ENCODE data around the gene ZNF691. TPM values are rescaled to one million over a fixed set of nuclear protein-coding genes. Genes with fewer than 3 reads are reported as not detected.
"Not testable (repeated sequence)": the region's sequence is repeated elsewhere in the genome, so short reads cannot be mapped to it uniquely, and the experiment has no call there.

The ZNF691 gene
- total and polyA plus RNA-seq, 8 donors: 9.9 to 22.2 (median 17.8) TPM

DNA sequence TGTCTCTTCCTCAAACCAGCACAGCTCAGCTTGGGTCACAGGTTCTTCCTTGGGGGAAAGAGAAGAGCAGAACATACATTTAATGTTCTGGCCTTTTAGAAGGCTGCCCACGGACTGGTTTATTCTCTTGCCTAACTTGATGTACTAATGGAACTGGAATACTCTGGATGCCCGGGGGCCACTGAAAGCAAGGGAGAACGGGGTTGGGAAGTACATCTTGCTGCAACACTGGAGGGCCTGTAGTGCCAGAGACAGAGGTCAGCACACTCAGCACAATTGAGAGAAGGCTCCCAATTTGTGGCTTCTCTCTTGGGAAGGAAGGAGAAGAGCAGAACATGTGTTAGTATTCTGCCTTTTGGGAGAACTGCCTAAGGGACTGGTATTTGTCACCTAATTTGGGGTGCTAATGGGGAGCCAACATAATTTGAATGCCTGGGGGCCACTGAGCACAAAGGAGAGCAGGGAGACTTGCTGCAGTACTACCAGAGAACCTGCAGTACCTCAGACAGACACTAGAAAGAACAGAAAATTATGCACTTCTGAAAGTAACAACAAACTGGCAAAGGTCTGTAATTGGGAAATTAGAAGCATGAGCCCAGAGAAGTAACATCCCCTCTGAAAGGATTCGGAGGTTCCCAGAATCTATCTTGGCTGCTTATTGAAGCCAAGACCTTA is 14.1 kb downstream of the ZNF691 start:
- ATAC-seq (no peak), DNase-seq (no peak)
- H3K36me3 ChIP-seq: no peaks in the 10 kb centered on the region
- TF ChIP-seq, protein P1, sequence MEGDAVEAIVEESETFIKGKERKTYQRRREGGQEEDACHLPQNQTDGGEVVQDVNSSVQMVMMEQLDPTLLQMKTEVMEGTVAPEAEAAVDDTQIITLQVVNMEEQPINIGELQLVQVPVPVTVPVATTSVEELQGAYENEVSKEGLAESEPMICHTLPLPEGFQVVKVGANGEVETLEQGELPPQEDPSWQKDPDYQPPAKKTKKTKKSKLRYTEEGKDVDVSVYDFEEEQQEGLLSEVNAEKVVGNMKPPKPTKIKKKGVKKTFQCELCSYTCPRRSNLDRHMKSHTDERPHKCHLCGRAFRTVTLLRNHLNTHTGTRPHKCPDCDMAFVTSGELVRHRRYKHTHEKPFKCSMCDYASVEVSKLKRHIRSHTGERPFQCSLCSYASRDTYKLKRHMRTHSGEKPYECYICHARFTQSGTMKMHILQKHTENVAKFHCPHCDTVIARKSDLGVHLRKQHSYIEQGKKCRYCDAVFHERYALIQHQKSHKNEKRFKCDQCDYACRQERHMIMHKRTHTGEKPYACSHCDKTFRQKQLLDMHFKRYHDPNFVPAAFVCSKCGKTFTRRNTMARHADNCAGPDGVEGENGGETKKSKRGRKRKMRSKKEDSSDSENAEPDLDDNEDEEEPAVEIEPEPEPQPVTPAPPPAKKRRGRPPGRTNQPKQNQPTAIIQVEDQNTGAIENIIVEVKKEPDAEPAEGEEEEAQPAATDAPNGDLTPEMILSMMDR (IDR thresholded peaks at IDR 0.05): no peak
- no peak overlapping the region for H3K27ac ChIP-seq
- H3K4me3 ChIP-seq: no peak overlapping the region
- peaks cover 0 to 9% of the 10 kb centered on the region in 2 donors for H3K9me3 ChIP-seq
- peaks cover 0 to 10% of the 10 kb centered on the region in 2 donors for H3K27me3 ChIP-seq
- intact Hi-C loops (cut with DNase I): no loop called here
- H3K4me1 ChIP-seq: no peaks in the 10 kb centered on the region

DNA sequence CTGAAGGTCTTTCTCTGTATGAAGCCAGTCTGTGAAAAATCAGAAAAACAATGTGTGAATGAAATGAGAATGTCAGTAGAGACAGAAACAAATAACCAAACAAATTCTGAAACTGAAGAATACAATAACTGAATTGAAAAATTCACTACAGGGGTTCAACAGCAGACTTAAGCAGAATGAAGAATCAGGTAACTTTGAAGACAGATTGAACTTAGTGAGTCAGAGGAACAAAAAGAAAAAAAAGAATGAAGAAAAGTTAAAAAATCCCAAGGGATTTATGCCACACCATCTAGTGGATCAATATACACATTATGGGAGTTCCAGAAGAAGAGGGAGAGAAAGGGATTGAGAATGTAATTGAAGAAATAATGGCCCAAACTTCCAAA is 14.6 kb downstream of the ZNF691 start:
- TF ChIP-seq, protein P1 (IDR thresholded peaks at IDR 0.05): no peak
- intact Hi-C loops (cut with DNase I): no loop called here

DNA sequence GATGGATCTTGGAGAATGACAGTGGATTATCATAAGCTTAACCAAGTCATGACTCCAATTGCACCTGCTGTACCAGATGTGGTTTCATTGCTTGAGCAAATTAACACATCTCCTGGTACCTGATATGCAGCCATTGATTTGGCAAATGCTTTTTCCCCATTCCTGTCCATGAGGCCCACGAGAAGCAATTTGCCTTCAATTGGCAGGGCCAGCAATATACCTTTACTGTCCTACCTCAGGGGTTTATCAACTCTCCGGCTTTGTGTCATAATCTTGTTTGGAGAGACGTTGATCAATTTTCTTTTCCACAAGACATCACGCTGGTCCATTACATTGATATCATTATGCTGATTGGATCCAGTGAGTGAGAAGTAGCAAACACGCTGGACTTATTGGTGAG is 20.1 kb downstream of the ZNF691 start:
- ATAC-seq: no peak
- Histone ChIP-seq H3K4me1 (no peaks in the 10 kb centered on the region), H3K27ac (no peak overlapping the region), H3K36me3 (no peaks in the 10 kb centered on the region), H3K4me3 (no peak overlapping the region), H3K27me3 (no peaks in the 10 kb centered on the region), H3K9me3 (no peaks in the 10 kb centered on the region)
- TF ChIP-seq, protein P1 (IDR thresholded peaks at IDR 0.05): no peak
- intact Hi-C loops (cut with DNase I): no loop called here
- no peak for DNase-seq

More for the DNA sequence above, 14.6 kb downstream of the ZNF691 start:
- Histone ChIP-seq H3K4me3 (no peak overlapping the region), H3K27me3 (peaks cover 0 to 10% of the 10 kb centered on the region in 2 donors), H3K27ac (no peak overlapping the region), H3K36me3 (no peaks in the 10 kb centered on the region), H3K9me3 (peaks cover 0 to 9% of the 10 kb centered on the region in 2 donors), H3K4me1 (no peaks in the 10 kb centered on the region)
- DNase-seq: no peak
- no peak for ATAC-seq

DNA sequence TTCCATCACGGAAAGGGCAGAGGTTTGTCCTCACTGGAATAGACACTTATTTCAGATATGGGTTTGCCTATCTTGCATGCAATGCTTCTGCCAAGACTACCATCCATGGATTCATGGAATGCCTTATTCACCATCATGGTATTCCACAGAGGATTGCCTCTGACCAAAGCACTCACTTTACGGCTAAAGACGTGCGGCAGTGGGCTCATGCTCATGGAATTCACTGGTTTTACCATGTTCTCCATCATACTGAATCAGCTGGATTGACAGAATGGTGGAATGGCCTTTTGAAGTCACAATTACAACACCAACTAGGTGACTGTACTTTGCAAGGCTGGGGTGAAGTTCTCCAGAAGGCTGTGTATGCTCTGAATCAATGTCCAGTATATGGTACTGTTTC is 22.1 kb downstream of the ZNF691 start:
- not testable (repeated sequence) for ATAC-seq

DNA sequence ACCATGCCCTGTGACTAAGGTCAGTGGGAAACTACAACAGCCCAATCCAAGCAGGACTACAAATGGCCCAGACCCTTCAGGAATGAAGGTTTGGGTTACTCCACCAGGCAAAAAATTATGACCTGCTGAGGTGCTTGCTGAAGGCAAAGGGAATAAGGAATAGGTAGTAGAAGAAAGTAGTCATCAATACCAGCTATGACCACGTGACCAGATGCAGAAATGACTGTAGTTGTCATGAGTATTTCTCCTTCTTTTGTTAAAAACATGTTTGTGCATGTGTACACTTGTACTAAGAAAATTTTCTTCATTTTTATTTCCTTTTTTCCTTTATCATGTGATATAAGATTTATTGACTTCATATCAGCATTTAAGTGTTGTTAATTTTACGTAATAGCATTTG is 22.8 kb downstream of the ZNF691 start:
- ATAC-seq; H3K4me3 ChIP-seq; intact Hi-C loops (cut with DNase I); H3K4me1 ChIP-seq; H3K27ac ChIP-seq; DNase-seq; H3K36me3 ChIP-seq; H3K27me3 ChIP-seq: not testable (repeated sequence)
- H3K9me3 ChIP-seq: peaks cover 0 to 12% of the 10 kb centered on the region in 2 donors

More for the DNA sequence above, 22.1 kb downstream of the ZNF691 start:
- H3K4me3 ChIP-seq; DNase-seq; H3K27me3 ChIP-seq; H3K36me3 ChIP-seq; H3K9me3 ChIP-seq; H3K4me1 ChIP-seq; intact Hi-C loops (cut with DNase I); H3K27ac ChIP-seq: not testable (repeated sequence)

DNA sequence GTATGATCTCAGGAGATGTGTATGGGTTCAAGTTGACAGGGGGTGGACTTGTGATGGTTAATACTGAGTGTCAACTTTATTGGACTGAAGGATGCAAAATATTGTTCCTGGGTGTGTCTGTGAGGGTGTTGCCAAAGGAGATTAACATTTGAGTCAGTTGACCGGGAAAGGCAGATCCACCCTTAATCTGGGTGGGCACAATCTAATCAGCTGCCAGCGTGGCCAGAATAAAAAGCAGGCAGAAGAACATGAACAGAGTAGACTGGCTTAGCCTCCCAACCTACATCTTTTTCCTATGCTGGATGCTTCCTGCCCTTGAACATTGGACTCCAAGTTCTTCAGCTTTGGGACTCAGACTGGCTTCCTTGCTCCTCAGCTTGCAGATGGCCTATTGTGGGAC is 23.3 kb downstream of the ZNF691 start:
- H3K9me3 ChIP-seq: peaks cover 0 to 12% of the 10 kb centered on the region in 2 donors
- DNase-seq; H3K27ac ChIP-seq; H3K4me3 ChIP-seq; H3K36me3 ChIP-seq; H3K4me1 ChIP-seq; intact Hi-C loops (cut with DNase I); ATAC-seq; H3K27me3 ChIP-seq: not testable (repeated sequence)

DNA sequence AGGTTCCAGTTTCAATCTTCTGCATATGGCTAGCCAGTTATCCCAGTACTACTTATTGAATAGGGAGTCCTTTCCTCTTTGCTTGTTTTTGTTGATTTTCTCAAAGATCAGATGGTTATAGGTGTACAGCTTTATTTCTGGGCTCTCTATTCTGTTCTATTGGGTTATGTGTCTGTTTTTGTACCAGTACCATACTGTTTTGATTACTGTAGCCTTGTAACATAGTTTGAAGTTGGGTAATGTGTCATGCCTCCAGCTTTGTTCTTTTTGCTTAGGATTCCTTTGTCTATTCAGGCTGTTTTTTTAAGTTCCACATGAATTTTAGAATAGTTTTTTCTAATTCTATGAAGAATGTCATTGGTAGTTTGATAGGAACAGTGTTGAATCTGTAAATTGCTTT is 26.7 kb downstream of the ZNF691 start:
- H3K4me1 ChIP-seq; ATAC-seq; H3K36me3 ChIP-seq; H3K27me3 ChIP-seq; DNase-seq; intact Hi-C loops (cut with DNase I); H3K27ac ChIP-seq; H3K4me3 ChIP-seq: not testable (repeated sequence)
- peaks cover 0 to 12% of the 10 kb centered on the region in 2 donors for H3K9me3 ChIP-seq

All from left lung (tissue), 10 donors.